HUES6 (cell line): ENCODE measurements around the gene HINT2.

Experiments
- H3K27ac ChIP-seq: 2 replicates; pipeline ENCODE4 v1.7.0; 2013; ENCODE audit warnings: low read depth, mild to moderate bottlenecking, low read length, inconsistent platforms
- H3K27me3 ChIP-seq: 2 replicates; pipeline ENCODE4 v1.6.1; 2013; ENCODE audit warnings: low read length; ENCODE audit not compliant: control insufficient read depth, insufficient read depth
- H3K36me3 ChIP-seq: 2 replicates; pipeline ENCODE4 v1.6.1; 2013; ENCODE audit warnings: low read length; ENCODE audit not compliant: control insufficient read depth, insufficient read depth
- H3K4me1 ChIP-seq: 2 replicates; pipeline ENCODE4 v1.6.1; 2013; ENCODE audit warnings: low read length; ENCODE audit not compliant: control insufficient read depth, insufficient read depth
- H3K4me3 ChIP-seq: 2 replicates; pipeline ENCODE4 v1.5.1; 2013; ENCODE audit warnings: low read depth, low read length
- H3K9ac ChIP-seq: one replicate; pipeline ENCODE4 v1.6.1; 2013; ENCODE audit warnings: mild to moderate bottlenecking, low read length
- H3K9me3 ChIP-seq: 2 replicates; pipeline ENCODE4 v1.6.1; 2013; ENCODE audit warnings: low read depth, low read length; ENCODE audit not compliant: control insufficient read depth, insufficient read depth

The HINT2 gene

GRCh38 chr9:35771534-35771933 lies 43.3 kb downstream of the HINT2 start:
- Histone ChIP-seq H3K9ac (no peak overlapping the region), H3K9me3 (no peaks in the 10 kb centered on the region), H3K4me3 (no peak overlapping the region), H3K27ac (no peak overlapping the region), H3K27me3 (no peaks in the 10 kb centered on the region), H3K4me1 (peaks cover 15% of the 10 kb centered on the region), H3K36me3 (no peaks in the 10 kb centered on the region)

GRCh38 chr9:35771075-35771433 lies 43.8 kb downstream of the HINT2 start:
- Histone ChIP-seq H3K9me3 (no peaks in the 10 kb centered on the region), H3K4me3 (no peak overlapping the region), H3K36me3 (no peaks in the 10 kb centered on the region), H3K27ac (no peak overlapping the region), H3K27me3 (no peaks in the 10 kb centered on the region), H3K9ac (no peak overlapping the region), H3K4me1 (peaks cover 13% of the 10 kb centered on the region)

GRCh38 chr9:35769763-35770162 lies 45.1 kb downstream of the HINT2 start:
- no peaks in the 10 kb centered on the region for H3K36me3 ChIP-seq
- peaks cover under 1% of the 10 kb centered on the region; the same call in 1 of the 2 replicates for H3K4me1 ChIP-seq
- H3K27me3 ChIP-seq: no peaks in the 10 kb centered on the region
- H3K9me3 ChIP-seq: no peaks in the 10 kb centered on the region
- H3K9ac ChIP-seq: no peak overlapping the region
- H3K4me3 ChIP-seq: no peak overlapping the region
- H3K27ac ChIP-seq: no peak overlapping the region

GRCh38 chr9:35767458-35767857 lies 47.4 kb downstream of the HINT2 start:
- H3K9me3 ChIP-seq: no peaks in the 10 kb centered on the region
- H3K36me3 ChIP-seq: no peaks in the 10 kb centered on the region
- no peak overlapping the region for H3K9ac ChIP-seq
- H3K4me1 ChIP-seq: no peaks in the 10 kb centered on the region
- no peak overlapping the region for H3K27ac ChIP-seq
- no peak overlapping the region for H3K4me3 ChIP-seq
- no peaks in the 10 kb centered on the region for H3K27me3 ChIP-seq

- no peak overlapping the region for H3K4me3 ChIP-seq
- H3K36me3 ChIP-seq: no peaks in the 10 kb centered on the region
- no peak overlapping the region for H3K27ac ChIP-seq
- H3K27me3 ChIP-seq: no peaks in the 10 kb centered on the region
- no peaks in the 10 kb centered on the region for H3K9me3 ChIP-seq
- no peak overlapping the region for H3K9ac ChIP-seq
- H3K4me1 ChIP-seq: no peaks in the 10 kb centered on the region
Observed at GRCh38 chr9:35766997-35767396, 47.8 kb downstream of the HINT2 start.

GRCh38 chr9:35763803-35764202 lies 51.0 kb downstream of the HINT2 start:
- Histone ChIP-seq H3K4me1 (no peaks in the 10 kb centered on the region), H3K27ac (no peak overlapping the region), H3K9me3 (no peaks in the 10 kb centered on the region), H3K4me3 (no peak overlapping the region), H3K27me3 (no peaks in the 10 kb centered on the region), H3K9ac (no peak overlapping the region), H3K36me3 (peaks cover 4% of the 10 kb centered on the region; the same call in 1 of the 2 replicates)

- Histone ChIP-seq H3K4me1 (no peaks in the 10 kb centered on the region), H3K9me3 (no peaks in the 10 kb centered on the region), H3K27me3 (no peaks in the 10 kb centered on the region), H3K4me3 (no peak overlapping the region), H3K27ac (no peak overlapping the region), H3K9ac (no peak overlapping the region), H3K36me3 (peaks cover 4% of the 10 kb centered on the region; the same call in 1 of the 2 replicates)
Observed at GRCh38 chr9:35763181-35763580, 51.7 kb downstream of the HINT2 start.
